ENCODE data around the gene EDIL3.
A peak's percentile ranks its signal among the peaks of the same experiment; 100 is the strongest.

The EDIL3 gene

GRCh38 chr5:84411832-84412605 is 27.3 kb upstream of the EDIL3 start:
- no peaks in the 10 kb centered on the region for H3K36me3 ChIP-seq (ENCODE audit: control insufficient read depth in 4 of 4, insufficient read depth in 4 of 4, low read length in 3 of 4)
- H3K27ac ChIP-seq (ENCODE audit: insufficient read depth in 1 of 2, low read depth in 1 of 2, low read length in 2 of 2, poor library complexity in 1 of 2, severe bottlenecking in 2 of 2): no peak overlapping the region
- no peaks in the 10 kb centered on the region for H3K4me1 ChIP-seq (ENCODE audit: control extremely low read depth in 1 of 4, control insufficient read depth in 4 of 4, insufficient read depth in 4 of 4, low read length in 3 of 4)
- CTCF ChIA-PET: no interaction called here
- DNase-seq: no peak
- peaks cover 0 to 4% (median 0%) of the 10 kb centered on the region in 5 experiments for H3K9me3 ChIP-seq (ENCODE audit: control extremely low read depth in 1 of 5, control insufficient read depth in 4 of 5, insufficient read depth in 2 of 5, low read depth in 1 of 5, low read length in 4 of 5)
- 100% methylated on average over 3 of the region's 5 CpGs for WGBS (ENCODE audit: insufficient coverage)
- POLR2A ChIA-PET: no interaction called here
- H3K4me3 ChIP-seq (ENCODE audit: control insufficient read depth in 1 of 7, extremely low read depth in 1 of 7, insufficient read depth in 4 of 7, low read depth in 2 of 7, low read length in 6 of 7): no peak overlapping the region
- H3K27me3 ChIP-seq (replicated peaks in 2 of 5; ENCODE audit: control insufficient read depth in 4 of 5, insufficient read depth in 5 of 5, low read length in 4 of 5): no peaks in the 10 kb centered on the region

- Histone ChIP-seq H3K9me3 (ENCODE audit: control extremely low read depth in 1 of 5, control insufficient read depth in 4 of 5, insufficient read depth in 2 of 5, low read depth in 1 of 5, low read length in 4 of 5) (no peaks in the 10 kb centered on the region), H3K4me1 (ENCODE audit: control extremely low read depth in 1 of 4, control insufficient read depth in 4 of 4, insufficient read depth in 4 of 4, low read length in 3 of 4) (no peaks in the 10 kb centered on the region), H3K4me3 (ENCODE audit: control insufficient read depth in 1 of 7, extremely low read depth in 1 of 7, insufficient read depth in 4 of 7, low read depth in 2 of 7, low read length in 6 of 7) (no peak overlapping the region), H3K27ac (ENCODE audit: insufficient read depth in 1 of 2, low read depth in 1 of 2, low read length in 2 of 2, poor library complexity in 1 of 2, severe bottlenecking in 2 of 2) (no peak overlapping the region), H3K36me3 (ENCODE audit: control insufficient read depth in 4 of 4, insufficient read depth in 4 of 4, low read length in 3 of 4) (no peaks in the 10 kb centered on the region), H3K27me3 (replicated peaks in 2 of 5; ENCODE audit: control insufficient read depth in 4 of 5, insufficient read depth in 5 of 5, low read length in 4 of 5) (no peaks in the 10 kb centered on the region)
- ChIA-PET CTCF (interaction anchor here (1.4 kb wide), 1 partner anchor 21 kb away, joined by 3 read pairs; the partner anchor contains the start of gene EDIL3), POLR2A (no interaction called here)
- WGBS (ENCODE audit: insufficient coverage): no CpG with 5 or more reads among the region's 1 CpG
- no peak for DNase-seq
Observed at GRCh38 chr5:84406111-84406510, 21.4 kb upstream of the EDIL3 start.

GRCh38 chr5:84403773-84404172 is 19.1 kb upstream of the EDIL3 start:
- Histone ChIP-seq H3K4me3 (ENCODE audit: control insufficient read depth in 1 of 7, extremely low read depth in 1 of 7, insufficient read depth in 4 of 7, low read depth in 2 of 7, low read length in 6 of 7) (no peak overlapping the region), H3K36me3 (ENCODE audit: control insufficient read depth in 4 of 4, insufficient read depth in 4 of 4, low read length in 3 of 4) (no peaks in the 10 kb centered on the region), H3K27me3 (replicated peaks in 2 of 5; ENCODE audit: control insufficient read depth in 4 of 5, insufficient read depth in 5 of 5, low read length in 4 of 5) (no peaks in the 10 kb centered on the region), H3K9me3 (ENCODE audit: control extremely low read depth in 1 of 5, control insufficient read depth in 4 of 5, insufficient read depth in 2 of 5, low read depth in 1 of 5, low read length in 4 of 5) (no peaks in the 10 kb centered on the region), H3K27ac (ENCODE audit: insufficient read depth in 1 of 2, low read depth in 1 of 2, low read length in 2 of 2, poor library complexity in 1 of 2, severe bottlenecking in 2 of 2) (no peak overlapping the region), H3K4me1 (ENCODE audit: control extremely low read depth in 1 of 4, control insufficient read depth in 4 of 4, insufficient read depth in 4 of 4, low read length in 3 of 4) (no peaks in the 10 kb centered on the region)
- ChIA-PET POLR2A (no interaction called here), CTCF (interaction anchor here (1.0 kb wide), 1 partner anchor 10 kb away, joined by 3 read pairs; no protein-coding TSS in a partner anchor)
- DNase-seq: no peak

GRCh38 chr5:84397385-84397784 is 12.7 kb upstream of the EDIL3 start:
- H3K27me3 ChIP-seq (replicated peaks in 2 of 5; ENCODE audit: control insufficient read depth in 4 of 5, insufficient read depth in 5 of 5, low read length in 4 of 5): no peaks in the 10 kb centered on the region
- ChIA-PET CTCF (no interaction called here), POLR2A (no interaction called here)
- H3K4me3 ChIP-seq (ENCODE audit: control insufficient read depth in 1 of 7, extremely low read depth in 1 of 7, insufficient read depth in 4 of 7, low read depth in 2 of 7, low read length in 6 of 7): no peak overlapping the region
- H3K36me3 ChIP-seq (ENCODE audit: control insufficient read depth in 4 of 4, insufficient read depth in 4 of 4, low read length in 3 of 4): no peaks in the 10 kb centered on the region
- no peaks in the 10 kb centered on the region for H3K4me1 ChIP-seq (ENCODE audit: control extremely low read depth in 1 of 4, control insufficient read depth in 4 of 4, insufficient read depth in 4 of 4, low read length in 3 of 4)
- WGBS (ENCODE audit: insufficient coverage): 100% methylated on average over 1 of the region's 1 CpG
- DNase-seq: no peak
- H3K9me3 ChIP-seq (ENCODE audit: control extremely low read depth in 1 of 5, control insufficient read depth in 4 of 5, insufficient read depth in 2 of 5, low read depth in 1 of 5, low read length in 4 of 5): no peaks in the 10 kb centered on the region
- no peak overlapping the region for H3K27ac ChIP-seq (ENCODE audit: insufficient read depth in 1 of 2, low read depth in 1 of 2, low read length in 2 of 2, poor library complexity in 1 of 2, severe bottlenecking in 2 of 2)

GRCh38 chr5:84393969-84394368 is 9.3 kb upstream of the EDIL3 start:
- H3K36me3 ChIP-seq (ENCODE audit: control insufficient read depth in 4 of 4, insufficient read depth in 4 of 4, low read length in 3 of 4): no peaks in the 10 kb centered on the region
- 92% methylated on average over 6 of the region's 6 CpGs for WGBS (ENCODE audit: insufficient coverage)
- no peaks in the 10 kb centered on the region for H3K4me1 ChIP-seq (ENCODE audit: control extremely low read depth in 1 of 4, control insufficient read depth in 4 of 4, insufficient read depth in 4 of 4, low read length in 3 of 4)
- H3K27me3 ChIP-seq (replicated peaks in 2 of 5; ENCODE audit: control insufficient read depth in 4 of 5, insufficient read depth in 5 of 5, low read length in 4 of 5): peaks cover 0 to 4% (median 0%) of the 10 kb centered on the region in 5 experiments
- POLR2A ChIA-PET: no interaction called here
- H3K9me3 ChIP-seq (ENCODE audit: control extremely low read depth in 1 of 5, control insufficient read depth in 4 of 5, insufficient read depth in 2 of 5, low read depth in 1 of 5, low read length in 4 of 5): no peaks in the 10 kb centered on the region
- CTCF ChIA-PET: interaction anchor here (0.7 to 1.3 kb wide), 3 partner anchors 9 to 56 kb away, joined by 3 read pairs; partner anchors contain the start of gene EDIL3
- no peak overlapping the region for H3K4me3 ChIP-seq (ENCODE audit: control insufficient read depth in 1 of 7, extremely low read depth in 1 of 7, insufficient read depth in 4 of 7, low read depth in 2 of 7, low read length in 6 of 7)
- peak in 1 of 3 donors; percentile 5 for DNase-seq
- no peak overlapping the region for H3K27ac ChIP-seq (ENCODE audit: insufficient read depth in 1 of 2, low read depth in 1 of 2, low read length in 2 of 2, poor library complexity in 1 of 2, severe bottlenecking in 2 of 2)

- POLR2A ChIA-PET: no interaction called here
Observed at GRCh38 chr5:84392836-84393235, 8.2 kb upstream of the EDIL3 start.

GRCh38 chr5:84385705-84386104 is 1.0 kb upstream of the EDIL3 start:
- Histone ChIP-seq H3K27ac (ENCODE audit: insufficient read depth in 1 of 2, low read depth in 1 of 2, low read length in 2 of 2, poor library complexity in 1 of 2, severe bottlenecking in 2 of 2) (no peak overlapping the region), H3K27me3 (replicated peaks in 2 of 5; ENCODE audit: control insufficient read depth in 4 of 5, insufficient read depth in 5 of 5, low read length in 4 of 5) (peaks cover 6 to 58% (median 45%) of the 10 kb centered on the region in 5 experiments), H3K9me3 (ENCODE audit: control extremely low read depth in 1 of 5, control insufficient read depth in 4 of 5, insufficient read depth in 2 of 5, low read depth in 1 of 5, low read length in 4 of 5) (no peaks in the 10 kb centered on the region), H3K4me1 (ENCODE audit: control extremely low read depth in 1 of 4, control insufficient read depth in 4 of 4, insufficient read depth in 4 of 4, low read length in 3 of 4) (peaks cover 7 to 35% (median 33%) of the 10 kb centered on the region in 4 experiments), H3K36me3 (ENCODE audit: control insufficient read depth in 4 of 4, insufficient read depth in 4 of 4, low read length in 3 of 4) (no peaks in the 10 kb centered on the region), H3K4me3 (ENCODE audit: control insufficient read depth in 1 of 7, extremely low read depth in 1 of 7, insufficient read depth in 4 of 7, low read depth in 2 of 7, low read length in 6 of 7) (no peak overlapping the region)
- no CpG with 5 or more reads among the region's 2 CpGs for WGBS (ENCODE audit: insufficient coverage)
- DNase-seq: no peak
- ChIA-PET CTCF (interaction anchor here (1.4 kb wide), 1 partner anchor 9 kb away, joined by 3 read pairs; no protein-coding TSS in a partner anchor), POLR2A (interaction anchor here (1.2 kb wide), 1 partner anchor 63 kb away, joined by 3 read pairs; no protein-coding TSS in a partner anchor)

More at GRCh38 chr5:84392836-84393235, 8.2 kb upstream of the EDIL3 start:
- CTCF ChIA-PET: no interaction called here
- no peaks in the 10 kb centered on the region for H3K4me1 ChIP-seq (ENCODE audit: control extremely low read depth in 1 of 4, control insufficient read depth in 4 of 4, insufficient read depth in 4 of 4, low read length in 3 of 4)
- no CpG with 5 or more reads among the region's 2 CpGs for WGBS (ENCODE audit: insufficient coverage)
- no peak overlapping the region for H3K27ac ChIP-seq (ENCODE audit: insufficient read depth in 1 of 2, low read depth in 1 of 2, low read length in 2 of 2, poor library complexity in 1 of 2, severe bottlenecking in 2 of 2)
- peaks cover 0 to 4% (median 0%) of the 10 kb centered on the region in 5 experiments for H3K27me3 ChIP-seq (replicated peaks in 2 of 5; ENCODE audit: control insufficient read depth in 4 of 5, insufficient read depth in 5 of 5, low read length in 4 of 5)
- H3K4me3 ChIP-seq (ENCODE audit: control insufficient read depth in 1 of 7, extremely low read depth in 1 of 7, insufficient read depth in 4 of 7, low read depth in 2 of 7, low read length in 6 of 7): no peak overlapping the region
- DNase-seq: no peak
- no peaks in the 10 kb centered on the region for H3K36me3 ChIP-seq (ENCODE audit: control insufficient read depth in 4 of 4, insufficient read depth in 4 of 4, low read length in 3 of 4)
- H3K9me3 ChIP-seq (ENCODE audit: control extremely low read depth in 1 of 5, control insufficient read depth in 4 of 5, insufficient read depth in 2 of 5, low read depth in 1 of 5, low read length in 4 of 5): no peaks in the 10 kb centered on the region
